ENCODE data around the gene RAD51B.
A peak's percentile ranks its signal among the peaks of the same experiment; 100 is the strongest.

RAD51B gene

GRCh38 chr14:68522510-68523325 lies 703.1 kb downstream of the RAD51B start:
- DNase-seq = no peak

GRCh38 chr14:68523326-68523610 lies 703.7 kb downstream of the RAD51B start:
- no peak for DNase-seq

- DNase-seq = no peak
These were observed 704.6 kb downstream of the RAD51B start for GRCh38 chr14:68523989-68524725.

- no peak for DNase-seq
These were observed 705.9 kb downstream of the RAD51B start for GRCh38 chr14:68525516-68525915.

- DNase-seq = no peak
These were observed 707.0 kb downstream of the RAD51B start for GRCh38 chr14:68526512-68527091.

- DNase-seq = no peak
These were observed 707.8 kb downstream of the RAD51B start for GRCh38 chr14:68527329-68527851.

- no peak for DNase-seq
These were observed 708.6 kb downstream of the RAD51B start for GRCh38 chr14:68528040-68528687.

GRCh38 chr14:68530443-68530842 lies 710.9 kb downstream of the RAD51B start:
- DNase-seq = no peak

GRCh38 chr14:68532496-68532895 lies 712.9 kb downstream of the RAD51B start:
- no peak for DNase-seq

GRCh38 chr14:68534276-68534675 lies 714.7 kb downstream of the RAD51B start:
- no peak for DNase-seq

GRCh38 chr14:68535404-68536017 lies 715.9 kb downstream of the RAD51B start:
- DNase-seq = peak; percentile 93

- DNase-seq = no peak
These were observed 716.4 kb downstream of the RAD51B start for GRCh38 chr14:68536018-68536410.

GRCh38 chr14:68538639-68539038 lies 719.1 kb downstream of the RAD51B start:
- no peak for DNase-seq

GRCh38 chr14:68539241-68539737 lies 719.7 kb downstream of the RAD51B start:
- no peak for DNase-seq

GRCh38 chr14:68539789-68540188 lies 720.2 kb downstream of the RAD51B start:
- DNase-seq = no peak

- no peak for DNase-seq
These were observed 721.8 kb downstream of the RAD51B start for GRCh38 chr14:68541178-68541896.

GRCh38 chr14:68542346-68542745 lies 722.8 kb downstream of the RAD51B start:
- no peak for DNase-seq

- no peak for DNase-seq
These were observed 723.9 kb downstream of the RAD51B start for GRCh38 chr14:68543516-68543915.

GRCh38 chr14:68544081-68544892 lies 724.7 kb downstream of the RAD51B start:
- DNase-seq = peak; percentile 97

- peak; percentile 86 for DNase-seq
These were observed 727.3 kb downstream of the RAD51B start for GRCh38 chr14:68546839-68547238.
